ENCODE results near the gene NANOS2. TPM values are rescaled to one million over a fixed set of nuclear protein-coding genes. Genes with fewer than 3 reads are reported as not detected.
A peak's percentile ranks its signal among the peaks of the same experiment; 100 is the strongest.

The NANOS2 gene
- total and polyA plus RNA-seq, 8 donors = not detected

DNA sequence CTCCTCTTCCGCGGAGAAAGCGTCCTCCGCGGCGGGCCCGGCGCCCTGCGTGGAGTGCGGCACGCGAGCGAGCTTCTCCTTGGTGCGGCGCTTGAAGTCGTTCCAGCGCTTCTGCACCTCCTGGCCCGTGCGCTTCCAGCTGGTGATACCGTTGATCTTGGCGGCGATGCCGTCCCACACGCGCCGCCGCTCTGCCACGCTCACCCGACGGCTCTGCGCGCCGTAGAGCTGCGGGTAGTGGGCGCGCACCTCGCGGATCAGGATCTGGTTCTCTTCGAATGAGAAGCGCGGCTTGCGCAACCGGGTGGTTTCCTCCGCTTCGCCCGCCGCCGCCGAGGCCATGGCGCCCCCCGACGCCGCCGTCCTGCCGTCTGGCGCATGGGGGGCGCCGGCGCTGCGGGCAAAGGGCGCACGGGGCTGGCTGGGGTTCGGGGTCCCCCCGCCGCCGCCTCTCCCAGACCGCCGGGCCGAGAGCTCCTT, 13.1 kb downstream of the NANOS2 start:
- intact Hi-C loops (cut with DNase I; ENCODE audit: low total_unique reads) = no loop called here
- H3K9me3 ChIP-seq = no peaks in the 10 kb centered on the region
- 2 to 13% (median 4%) methylated on average over 11 to 69 of the region's 69 CpGs for WGBS, 5 donors
- peak; percentile 44 to 73 for DNase-seq
- peaks cover 19 to 33% (median 30%) of the 10 kb centered on the region in 4 donors for H3K4me1 ChIP-seq
- peak overlapping the region; percentile 73 to 90 (median 84) for H3K4me3 ChIP-seq
- TF ChIP-seq POLR2AphosphoS5 (IDR thresholded peaks at IDR 0.05) = no peak
- peak overlapping the region in 4 of 5 donors; percentile 75 to 84 (median 77) for H3K27ac ChIP-seq
- no peaks in the 10 kb centered on the region for H3K27me3 ChIP-seq
- peaks cover 23 to 31% (median 28%) of the 10 kb centered on the region in 4 donors for H3K36me3 ChIP-seq

GRCh38 chr19:45900738-45901431, 13.7 kb downstream of the NANOS2 start:
- 60 to 77% (median 71%) methylated on average over 17 to 22 of the region's 22 CpGs for WGBS, 5 donors
- peaks cover 19 to 33% (median 30%) of the 10 kb centered on the region in 4 donors for H3K4me1 ChIP-seq
- H3K9me3 ChIP-seq = no peaks in the 10 kb centered on the region
- peaks cover 26 to 36% (median 33%) of the 10 kb centered on the region in 4 donors for H3K36me3 ChIP-seq
- DNase-seq = no peak
- peak overlapping the region; percentile 73 to 90 (median 84) for H3K4me3 ChIP-seq
- H3K27ac ChIP-seq = peak overlapping the region in 2 of 5 donors; percentile 78 to 84
- H3K27me3 ChIP-seq = no peaks in the 10 kb centered on the region
- intact Hi-C loops (cut with DNase I; ENCODE audit: low total_unique reads) = no loop called here
- TF ChIP-seq POLR2AphosphoS5 (IDR thresholded peaks at IDR 0.05) = no peak
- TF ChIP-seq CTCF (IDR thresholded peaks at IDR 0.05) = no peak
- no peak for TF ChIP-seq EP300 (IDR thresholded peaks at IDR 0.05)
- TF ChIP-seq POLR2A (IDR thresholded peaks at IDR 0.05) = no peak

GRCh38 chr19:45899919-45900589, 14.5 kb downstream of the NANOS2 start:
- 89 to 91% (median 91%) methylated on average over 4 of the region's 4 CpGs for WGBS, 5 donors
- intact Hi-C loops (cut with DNase I; ENCODE audit: low total_unique reads) = no loop called here
- Histone ChIP-seq H3K4me3 (no peak overlapping the region), H3K27ac (no peak overlapping the region), H3K27me3 (no peaks in the 10 kb centered on the region), H3K4me1 (peaks cover 19 to 33% (median 30%) of the 10 kb centered on the region in 4 donors), H3K9me3 (no peaks in the 10 kb centered on the region), H3K36me3 (peaks cover 28 to 45% (median 41%) of the 10 kb centered on the region in 4 donors)
- TF ChIP-seq EP300 (IDR thresholded peaks at IDR 0.05) = no peak
- TF ChIP-seq CTCF (IDR thresholded peaks at IDR 0.05) = no peak
- no peak for TF ChIP-seq POLR2AphosphoS5 (IDR thresholded peaks at IDR 0.05)
- no peak for TF ChIP-seq POLR2A (IDR thresholded peaks at IDR 0.05)
- DNase-seq = no peak

DNA sequence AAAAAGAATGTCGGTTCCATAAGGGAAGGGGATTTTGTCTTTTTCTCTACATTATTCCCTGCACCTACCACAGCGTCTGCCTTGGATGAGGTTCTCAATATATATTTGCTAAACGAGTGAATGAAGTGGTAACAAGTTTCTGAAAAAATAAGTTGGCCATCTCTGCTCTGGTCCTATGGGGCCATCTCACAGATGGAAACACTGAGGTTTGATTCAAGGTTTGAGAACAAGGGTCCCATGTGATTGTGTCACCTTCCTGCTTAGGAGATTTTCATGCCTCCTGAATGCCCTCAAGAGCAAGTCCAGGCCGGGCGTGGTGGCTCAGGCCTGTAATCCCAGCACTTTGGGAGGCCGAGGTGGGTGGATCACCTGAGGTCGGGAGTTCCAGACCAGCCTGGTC, 15.3 kb downstream of the NANOS2 start:
- Histone ChIP-seq H3K9me3 (no peaks in the 10 kb centered on the region), H3K4me3 (no peak overlapping the region), H3K36me3 (peaks cover 30 to 53% (median 47%) of the 10 kb centered on the region in 4 donors), H3K4me1 (peaks cover 19 to 33% (median 30%) of the 10 kb centered on the region in 4 donors), H3K27ac (no peak overlapping the region), H3K27me3 (no peaks in the 10 kb centered on the region)
- intact Hi-C loops (cut with DNase I; ENCODE audit: low total_unique reads) = no loop called here
- 92 to 97% (median 93%) methylated on average over 6 to 7 of the region's 7 CpGs for WGBS, 5 donors
- TF ChIP-seq POLR2AphosphoS5 (IDR thresholded peaks at IDR 0.05) (no peak), CTCF (IDR thresholded peaks at IDR 0.05) (no peak), POLR2A (IDR thresholded peaks at IDR 0.05) (no peak)
- DNase-seq = no peak

Data from stomach (tissue), 9 donors.